ENCODE results near the gene CCDC154.
"Not testable (repeated sequence)": the region's sequence is repeated elsewhere in the genome, so short reads cannot be mapped to it uniquely, and the experiment has no call there.

Gene CCDC154

GRCh38 chr16:1455190-1456171, 11.1 kb upstream of the CCDC154 start:
- DNase-seq, result no peak

GRCh38 chr16:1454561-1454960, 10.2 kb upstream of the CCDC154 start:
- DNase-seq, result no peak

GRCh38 chr16:1453316-1453715, 9.0 kb upstream of the CCDC154 start:
- DNase-seq, result no peak

GRCh38 chr16:1452530-1452929, 8.2 kb upstream of the CCDC154 start:
- no peak for DNase-seq

- no peak for DNase-seq
Observed at GRCh38 chr16:1451702-1452392, 7.5 kb upstream of the CCDC154 start.

- DNase-seq, result no peak
Observed at GRCh38 chr16:1450841-1451240, 6.5 kb upstream of the CCDC154 start.

- no peak for DNase-seq
Observed at GRCh38 chr16:1450218-1450617, 5.9 kb upstream of the CCDC154 start.

- DNase-seq, result no peak
Observed at GRCh38 chr16:1449201-1449788, 4.9 kb upstream of the CCDC154 start.

- no peak for DNase-seq
Observed at GRCh38 chr16:1448536-1449116, 4.3 kb upstream of the CCDC154 start.

GRCh38 chr16:1447965-1448364, 3.6 kb upstream of the CCDC154 start:
- no peak for DNase-seq

GRCh38 chr16:1446296-1447080, 2.1 kb upstream of the CCDC154 start:
- no peak for DNase-seq

GRCh38 chr16:1445518-1446203, 1.3 kb upstream of the CCDC154 start:
- no peak for DNase-seq

GRCh38 chr16:1444730-1445517, 568 bp upstream of the CCDC154 start:
- no peak for DNase-seq

- DNase-seq, result no peak
Observed at GRCh38 chr16:1443403-1443973, 868 bp downstream of the CCDC154 start.

- no peak for DNase-seq
Observed at GRCh38 chr16:1442697-1443096, 1.7 kb downstream of the CCDC154 start.

GRCh38 chr16:1441391-1441829, 2.9 kb downstream of the CCDC154 start:
- no peak for DNase-seq

- not testable (repeated sequence) for DNase-seq
Observed at GRCh38 chr16:1439699-1440074, 4.7 kb downstream of the CCDC154 start.

GRCh38 chr16:1439058-1439698, 5.2 kb downstream of the CCDC154 start:
- DNase-seq, result no peak

GRCh38 chr16:1438229-1439057, 5.9 kb downstream of the CCDC154 start:
- DNase-seq, result no peak
